GM19023 (cell line): ENCODE measurements around the gene FNBP1.
"Not testable (repeated sequence)": the region's sequence is repeated elsewhere in the genome, so short reads cannot be mapped to it uniquely, and the experiment has no call there.

Experiments used
- ATAC-seq: cut with Tn5 transposase; IDR thresholded peaks from one replicate; pipeline ENCODE4 v1.9.1; 2021; ENCODE audit warnings: mild to moderate bottlenecking, moderate library complexity; ENCODE audit not compliant: unreplicated experiment

The FNBP1 gene

DNA sequence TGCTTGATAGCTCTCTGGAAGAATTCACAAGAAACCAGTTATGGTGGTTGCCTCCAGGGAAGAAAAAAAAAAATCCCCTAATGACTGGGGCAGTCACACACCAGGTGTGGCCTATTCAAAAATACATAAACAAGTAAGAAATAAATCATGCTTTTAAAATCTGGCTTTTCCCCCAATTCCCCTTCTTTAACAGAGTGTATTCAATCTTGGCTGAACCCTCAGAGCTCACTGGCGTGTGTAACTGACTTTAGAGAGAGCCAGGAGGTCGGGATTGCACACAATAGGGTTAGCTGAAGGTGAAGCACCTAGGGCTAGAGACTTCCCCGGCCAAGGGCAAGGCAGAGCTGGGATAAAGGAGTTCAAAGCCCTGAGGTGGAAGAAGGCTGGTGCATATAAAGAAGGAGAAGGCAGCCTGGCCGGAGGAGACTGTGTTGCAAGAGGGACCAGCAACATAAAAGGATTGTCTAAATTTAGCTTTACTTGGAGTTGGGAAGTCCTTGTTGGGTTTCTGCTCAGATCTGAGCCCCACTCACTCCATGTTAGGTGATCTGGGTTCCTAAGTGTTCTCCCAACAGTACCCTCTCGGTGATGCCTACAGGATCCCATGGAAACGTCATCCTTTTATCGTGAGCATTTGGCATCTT lies 19.7 kb downstream of the FNBP1 start:
- peak; percentile 46 for ATAC-seq

DNA sequence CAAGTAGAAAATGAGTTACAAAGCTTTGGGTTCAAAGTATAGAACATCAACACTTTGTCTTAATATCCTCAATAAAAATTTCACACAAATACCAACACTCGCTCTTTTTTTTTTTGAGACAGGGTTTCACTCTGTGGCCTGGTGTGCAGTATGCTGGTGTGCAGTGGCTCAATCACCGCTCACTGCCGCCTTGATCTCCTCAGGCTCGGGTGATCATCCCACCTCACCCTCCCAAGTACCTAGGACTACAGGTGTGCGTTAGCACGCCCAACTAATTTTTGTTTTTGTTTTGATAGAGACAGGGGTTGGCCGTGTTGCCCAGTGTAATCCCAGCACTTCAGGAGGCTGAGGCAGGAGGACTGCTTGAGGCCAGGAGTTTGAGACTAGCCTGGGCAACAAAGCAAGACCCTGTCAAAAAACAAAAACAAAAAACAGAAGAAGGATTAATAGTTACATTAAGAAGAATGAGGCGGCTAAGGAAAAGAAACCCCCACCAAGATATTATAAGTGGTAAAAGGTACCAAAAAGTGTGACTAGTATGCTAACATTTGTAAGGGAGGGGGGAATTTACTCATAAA lies 20.3 kb downstream of the FNBP1 start:
- ATAC-seq, result peak; percentile 12

DNA sequence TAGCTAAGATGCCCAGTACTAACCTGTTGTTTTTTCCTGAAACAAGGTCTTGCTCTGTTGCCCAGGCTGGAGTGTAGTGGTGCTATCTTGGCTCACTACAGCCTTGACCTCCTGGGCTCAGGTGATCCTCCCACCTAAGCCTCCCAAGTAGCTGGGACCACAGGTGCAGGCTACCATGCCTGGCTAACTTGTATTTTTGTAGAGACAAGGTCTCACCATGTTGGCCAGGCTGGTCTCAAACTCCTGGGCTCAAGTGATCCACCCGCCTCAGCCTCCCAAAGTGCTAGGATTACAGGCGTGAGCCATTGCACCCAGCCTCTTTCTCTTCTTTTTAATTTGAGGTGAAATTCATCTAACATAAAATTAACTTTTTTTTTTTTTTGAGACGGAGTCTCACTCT lies 21.1 kb downstream of the FNBP1 start:
- ATAC-seq, result not testable (repeated sequence)

DNA sequence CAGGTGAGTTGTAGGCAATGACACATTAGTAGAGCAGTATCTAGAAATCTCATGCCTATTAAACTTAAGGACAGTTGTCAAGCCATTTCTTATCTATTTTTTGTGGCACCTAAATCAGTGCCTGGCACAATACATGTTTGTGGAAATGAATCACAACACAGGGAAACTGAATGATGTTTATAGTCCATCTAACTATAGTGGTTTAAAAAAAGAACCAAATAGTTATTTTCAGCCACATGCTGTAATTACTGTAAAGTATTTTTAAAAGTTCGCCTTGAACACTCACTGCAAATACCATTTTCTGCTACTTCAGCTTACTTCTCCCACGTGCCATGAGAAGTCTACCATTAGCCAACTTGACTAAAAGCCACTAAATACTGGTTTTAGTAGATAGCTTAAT lies 21.9 kb downstream of the FNBP1 start:
- no peak for ATAC-seq

DNA sequence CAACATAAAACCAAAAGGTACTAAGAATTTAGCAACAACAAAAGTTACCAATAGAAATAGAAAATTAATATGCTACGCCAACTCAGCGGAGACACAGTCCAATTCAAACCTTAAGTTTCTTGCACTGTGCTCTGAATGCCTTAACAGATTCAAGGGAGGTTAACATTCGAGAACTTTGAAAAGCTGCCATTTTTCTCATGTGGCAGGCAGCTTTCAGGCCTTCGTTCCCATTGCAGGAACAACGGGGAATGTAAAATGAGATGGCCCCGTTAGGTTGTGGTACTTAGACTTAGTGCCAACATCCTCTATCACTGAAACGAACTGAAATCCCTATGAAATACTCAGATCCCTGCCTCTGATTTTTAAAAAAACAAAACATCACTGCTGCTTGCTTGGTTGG lies 22.4 kb downstream of the FNBP1 start:
- no peak for ATAC-seq

DNA sequence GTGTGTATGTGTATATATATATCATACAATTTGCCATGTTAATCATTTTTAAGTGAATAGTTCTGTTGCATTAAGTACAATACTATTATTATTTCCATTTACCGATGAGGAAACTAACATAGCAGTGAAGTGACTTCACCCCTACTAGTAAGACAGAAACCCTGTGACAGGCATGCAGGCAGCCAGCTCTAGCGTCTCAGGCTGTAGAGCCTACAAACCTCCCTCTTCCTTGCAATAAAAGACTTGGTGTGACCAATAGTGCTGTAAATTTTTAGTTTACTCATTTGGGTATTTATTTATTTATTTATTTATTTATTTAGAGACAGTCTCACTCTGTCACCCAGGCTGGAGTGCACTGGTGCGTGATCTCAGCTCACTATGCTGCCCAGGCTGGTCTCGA lies 24.7 kb downstream of the FNBP1 start:
- no peak for ATAC-seq

DNA sequence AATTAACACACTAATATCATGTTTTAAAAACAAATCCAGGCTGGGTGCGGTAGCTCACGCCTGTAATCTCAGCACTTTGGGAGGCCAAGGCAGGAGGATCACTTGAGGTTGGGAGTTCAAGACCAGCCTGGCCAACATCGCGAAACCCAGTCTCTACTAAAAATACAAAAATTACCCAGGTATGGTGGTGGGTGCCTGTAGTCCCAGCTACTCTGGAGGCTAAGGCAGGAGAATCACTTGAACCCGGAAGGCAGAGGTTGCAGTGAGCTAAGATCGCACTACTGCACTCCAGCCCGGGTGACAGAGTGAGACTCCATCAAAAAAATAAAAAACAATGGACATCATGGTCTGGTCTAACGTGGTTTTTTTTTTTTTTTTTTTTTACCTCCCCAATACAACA lies 25.5 kb downstream of the FNBP1 start:
- not testable (repeated sequence) for ATAC-seq

DNA sequence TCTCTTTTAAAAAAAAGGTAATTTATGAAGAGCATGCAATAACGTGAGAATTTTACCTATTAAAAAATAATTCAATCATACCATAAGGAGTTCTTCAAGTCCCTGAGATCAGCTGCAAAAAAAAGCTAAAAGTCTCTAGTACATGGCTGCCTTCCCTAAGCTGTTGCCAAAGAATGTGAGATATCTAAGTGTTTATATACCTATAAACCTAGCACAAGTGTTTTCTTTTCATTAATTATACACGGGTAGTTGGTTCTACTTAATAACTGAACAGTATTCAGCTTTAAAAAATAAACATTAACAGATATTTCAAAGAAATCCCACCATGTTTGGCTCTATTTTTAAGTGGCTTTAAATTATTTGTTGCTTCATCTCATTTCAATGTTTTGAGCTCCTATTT lies 25.9 kb downstream of the FNBP1 start:
- ATAC-seq, result no peak

DNA sequence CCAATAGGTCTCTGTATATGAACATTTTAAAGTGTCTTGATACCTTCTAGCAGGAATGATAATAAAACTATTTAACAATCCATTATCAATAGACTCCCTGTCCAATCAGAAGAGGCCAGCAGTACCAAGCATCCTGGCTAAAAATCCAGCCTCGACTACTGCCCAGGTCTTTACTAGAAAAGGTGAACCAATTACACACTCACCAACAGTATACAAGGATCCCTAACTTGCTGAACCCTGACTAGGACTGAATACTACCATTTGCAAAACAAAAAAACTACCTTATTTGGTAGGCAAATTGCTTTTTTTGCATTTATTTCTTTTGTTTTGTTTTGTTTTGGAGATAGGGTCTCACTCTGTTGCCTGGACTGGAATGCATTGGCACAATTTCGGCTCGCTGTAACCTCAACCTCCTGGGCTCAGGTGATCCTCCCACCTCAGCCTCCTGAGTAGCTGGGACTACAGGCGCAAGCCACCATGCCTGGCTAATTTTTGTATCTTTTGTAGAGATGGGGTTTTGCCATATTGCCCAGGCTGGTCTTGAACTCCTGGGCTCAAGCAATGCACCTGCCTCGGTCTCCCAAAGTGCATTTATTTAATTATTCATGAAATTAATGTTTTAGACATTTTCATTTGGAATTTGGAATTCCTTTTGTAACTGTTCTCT lies 27.5 kb downstream of the FNBP1 start:
- no peak for ATAC-seq

DNA sequence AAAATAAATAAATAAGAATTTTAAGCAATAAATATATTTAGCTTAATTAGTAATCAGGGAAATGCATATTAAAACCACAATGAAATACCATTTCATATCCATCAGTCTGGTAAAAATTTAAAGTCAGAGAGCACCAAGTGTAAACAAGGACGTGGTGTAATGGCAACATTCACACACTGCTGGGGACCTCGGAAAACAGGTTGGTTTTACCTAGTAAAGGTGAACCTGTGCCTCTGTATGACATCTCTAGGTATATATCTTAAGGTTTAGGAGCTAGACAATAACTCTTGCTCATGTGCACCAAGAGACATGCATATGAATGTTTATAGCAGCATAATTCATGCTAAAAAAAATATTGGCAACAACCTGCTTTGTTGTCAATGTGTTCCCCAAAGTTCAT lies 29.7 kb downstream of the FNBP1 start:
- ATAC-seq, result no peak

DNA sequence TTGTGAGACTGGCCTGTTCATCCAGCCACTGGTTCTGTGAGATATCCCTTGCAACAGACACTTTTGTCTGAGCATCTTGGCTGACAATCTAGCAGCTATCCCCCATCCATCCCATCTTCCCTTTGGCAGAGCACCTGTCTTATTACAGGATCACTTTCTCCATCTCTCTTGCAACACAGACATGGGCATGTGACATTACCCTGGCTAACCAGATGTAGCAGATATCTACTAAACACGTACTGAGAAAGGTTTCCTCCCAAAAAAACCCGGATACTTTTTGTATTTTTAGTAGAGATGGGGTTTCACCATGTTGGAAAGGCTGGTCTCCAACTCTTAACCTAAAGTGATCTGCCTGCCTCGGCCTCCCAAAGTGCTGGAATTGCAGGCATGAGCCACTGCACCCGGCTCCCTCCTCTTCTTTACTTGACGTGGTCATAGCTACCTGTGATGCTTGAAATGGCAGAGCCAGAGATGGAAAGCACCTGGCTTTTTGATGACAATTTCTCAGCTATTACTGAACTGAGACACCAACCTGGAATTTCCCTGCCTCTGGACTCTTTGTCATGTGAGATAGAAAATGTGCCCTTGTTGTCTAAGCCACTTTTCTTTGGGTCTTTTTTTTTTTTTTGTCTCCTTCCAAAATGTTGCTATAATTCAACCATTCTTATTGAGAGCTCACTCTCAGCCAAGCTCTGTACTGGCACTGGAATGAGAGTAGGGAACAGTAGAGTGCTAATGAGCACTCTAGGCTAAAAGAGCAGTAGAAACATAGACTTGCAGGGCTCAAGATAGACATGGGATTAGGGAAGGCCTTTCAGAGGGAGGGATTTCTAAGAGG lies 32.6 kb downstream of the FNBP1 start:
- no peak for ATAC-seq

DNA sequence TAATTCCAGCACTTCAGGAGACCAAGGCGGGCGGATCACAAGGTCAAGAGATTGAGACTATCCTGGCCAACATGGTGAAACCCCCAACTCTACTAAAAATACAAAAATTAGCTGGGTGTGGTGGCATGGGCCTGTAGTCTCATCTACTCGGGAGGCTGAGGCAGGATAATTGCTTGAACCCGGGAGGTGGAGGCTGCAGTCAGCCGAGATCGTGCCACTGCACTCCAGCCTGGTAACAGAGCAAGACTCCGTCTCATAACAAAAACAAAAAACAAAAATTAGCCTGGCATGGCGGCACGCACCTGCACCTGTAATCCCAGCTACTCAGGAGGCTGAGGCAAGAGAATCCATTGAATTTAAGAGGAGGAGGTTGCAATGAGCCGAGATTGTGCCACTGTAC lies 33.4 kb downstream of the FNBP1 start:
- not testable (repeated sequence) for ATAC-seq

DNA sequence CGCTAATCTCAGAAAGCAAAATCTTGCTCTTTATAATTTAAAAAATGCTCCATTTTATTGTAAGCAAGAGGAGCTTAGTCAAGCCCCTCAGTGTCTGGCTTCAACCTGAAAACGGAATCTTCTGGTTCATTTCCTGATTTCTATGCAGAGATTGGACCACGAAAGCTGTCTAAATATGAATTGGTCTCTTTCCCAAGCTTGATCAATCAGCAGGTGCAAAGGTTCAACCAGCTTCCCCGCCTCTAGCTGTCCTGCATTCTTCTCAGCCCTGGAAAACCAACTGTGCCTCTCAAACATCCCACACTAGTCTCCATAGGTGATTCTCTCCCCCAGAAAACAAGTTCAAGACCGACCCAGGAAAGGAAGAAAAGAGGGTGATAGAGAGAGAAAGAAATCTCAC lies 34.5 kb downstream of the FNBP1 start:
- no peak for ATAC-seq

DNA sequence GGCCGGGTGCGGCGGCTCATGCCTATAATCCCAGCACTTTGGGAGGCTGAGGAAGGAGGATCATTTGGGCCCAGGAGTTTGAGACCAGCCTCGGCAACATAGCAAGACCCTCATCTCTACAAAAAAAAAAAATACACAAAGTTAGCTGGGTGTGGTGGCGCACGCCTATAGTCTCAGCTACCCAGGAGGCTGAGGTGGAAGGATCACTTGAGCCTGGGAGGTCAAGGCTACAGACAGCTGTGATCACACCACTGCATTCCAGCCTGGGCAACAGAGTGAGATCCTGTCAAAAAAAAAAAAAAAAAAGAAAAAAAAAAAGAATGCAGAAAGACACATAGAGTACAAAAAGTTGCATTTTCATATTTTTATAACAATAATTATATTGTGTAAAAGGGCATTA lies 36.0 kb downstream of the FNBP1 start:
- not testable (repeated sequence) for ATAC-seq

DNA sequence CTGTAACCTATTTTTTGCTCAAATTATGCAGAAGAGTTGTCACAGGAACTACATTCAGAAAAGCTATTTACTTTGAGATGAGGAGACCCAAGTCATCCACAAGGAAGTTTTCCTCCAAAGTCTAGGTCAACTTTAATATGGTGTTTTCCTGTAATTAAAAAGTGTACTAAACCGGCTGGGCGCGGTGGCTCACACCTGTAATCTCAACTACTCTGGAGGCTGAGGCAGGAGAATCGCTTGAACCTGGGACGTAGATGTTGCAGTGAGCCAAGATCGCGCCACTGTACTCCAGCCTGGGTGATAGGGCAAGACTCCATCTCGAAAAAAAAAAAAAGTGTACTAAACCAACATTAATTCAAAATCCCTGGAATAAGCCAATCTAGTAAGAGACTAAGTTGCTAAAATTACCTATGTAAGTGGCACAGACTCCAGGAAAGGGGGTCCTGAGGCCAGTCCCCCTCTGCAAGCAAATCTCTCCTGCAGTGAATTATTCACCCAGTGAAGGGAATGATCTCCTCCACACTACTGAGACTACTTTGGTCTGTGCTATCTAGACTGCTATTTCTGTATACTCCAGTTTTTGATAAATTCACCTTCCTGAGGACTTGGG lies 38.9 kb downstream of the FNBP1 start:
- no peak for ATAC-seq

DNA sequence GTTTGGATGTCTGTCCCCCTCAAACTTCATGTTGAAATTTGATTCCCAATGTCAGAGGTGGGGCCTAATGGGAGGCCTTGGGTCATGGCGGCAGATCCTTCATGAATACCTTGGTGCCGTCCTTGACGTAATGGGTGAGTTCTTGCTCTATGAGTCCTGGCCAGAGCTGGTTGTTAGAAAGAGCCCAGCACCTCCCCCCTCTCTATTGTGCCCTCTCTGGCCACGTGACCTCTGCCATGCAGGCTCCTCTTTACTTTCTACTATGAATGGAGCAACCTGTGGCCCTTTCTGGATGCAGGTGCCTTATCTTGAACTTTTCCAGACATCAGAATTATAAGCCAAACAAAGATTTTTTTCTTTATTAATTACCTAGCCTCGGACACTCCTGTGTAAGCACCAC lies 40.7 kb downstream of the FNBP1 start:
- ATAC-seq, result no peak

DNA sequence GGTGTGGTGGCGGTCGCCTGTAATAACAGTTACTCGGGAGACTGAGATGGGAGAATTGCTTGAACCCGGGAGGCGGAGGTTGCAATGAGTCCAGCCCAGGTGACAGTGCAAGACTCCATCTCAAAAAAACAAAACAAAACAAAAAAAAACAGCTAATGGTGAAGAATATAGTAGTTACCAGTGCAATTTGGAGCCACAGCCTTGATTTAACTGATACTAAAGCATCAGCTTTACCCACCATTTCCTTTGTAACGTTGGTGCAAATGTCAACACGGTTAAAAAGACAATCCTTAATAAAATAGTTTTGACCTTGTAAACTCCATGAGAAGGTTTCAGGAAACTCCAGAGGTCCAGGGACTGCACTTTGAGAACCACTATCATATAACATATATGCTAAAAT lies 41.8 kb downstream of the FNBP1 start:
- no peak for ATAC-seq

DNA sequence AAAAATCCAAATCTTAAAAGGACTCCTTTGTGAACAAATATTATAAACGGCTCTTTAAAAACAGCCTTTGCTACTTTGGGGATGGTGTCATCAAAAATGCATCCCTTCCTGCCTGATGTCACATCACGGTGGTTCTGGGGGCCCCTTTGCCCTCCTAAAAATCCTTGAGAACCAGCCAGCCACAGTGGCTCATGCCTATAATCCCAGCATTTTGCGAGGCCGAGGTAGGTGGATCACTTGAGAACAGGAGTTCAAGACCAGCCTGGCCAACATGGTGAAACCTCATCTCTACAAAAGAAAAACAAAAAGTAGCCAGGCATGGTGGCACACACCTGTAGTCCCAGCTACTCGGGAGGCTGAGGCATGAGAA lies 43.9 kb downstream of the FNBP1 start:
- ATAC-seq, result no peak

DNA sequence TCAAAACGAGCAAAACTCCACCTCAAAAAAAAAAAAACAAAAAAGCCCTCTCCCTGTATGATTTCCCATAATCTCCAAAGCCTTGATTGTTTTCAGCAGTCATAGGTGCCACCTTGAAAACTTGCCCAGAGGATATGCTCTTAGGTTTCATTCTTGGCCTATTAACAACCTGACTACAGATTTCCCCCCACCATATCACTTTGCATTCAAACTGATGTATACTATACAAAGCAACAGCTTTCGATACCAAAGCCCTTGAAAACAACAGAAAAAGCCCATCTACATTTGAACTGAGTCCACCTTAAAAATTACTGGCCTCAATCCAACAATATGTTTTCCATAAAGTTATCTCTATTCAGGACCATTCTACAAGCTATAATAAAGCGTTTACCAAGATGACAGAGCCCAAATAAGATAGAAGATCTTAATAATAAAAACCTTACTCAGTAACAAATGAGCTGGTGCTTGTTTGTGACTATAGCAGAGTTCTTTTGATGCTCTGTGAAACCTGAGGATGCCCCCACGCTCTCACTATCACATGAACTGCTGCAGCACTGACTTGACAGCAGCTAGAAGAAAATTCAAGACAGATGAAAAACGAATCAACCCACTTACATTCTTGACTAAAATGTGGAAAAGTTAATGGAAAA lies 44.4 kb downstream of the FNBP1 start:
- ATAC-seq, result no peak

DNA sequence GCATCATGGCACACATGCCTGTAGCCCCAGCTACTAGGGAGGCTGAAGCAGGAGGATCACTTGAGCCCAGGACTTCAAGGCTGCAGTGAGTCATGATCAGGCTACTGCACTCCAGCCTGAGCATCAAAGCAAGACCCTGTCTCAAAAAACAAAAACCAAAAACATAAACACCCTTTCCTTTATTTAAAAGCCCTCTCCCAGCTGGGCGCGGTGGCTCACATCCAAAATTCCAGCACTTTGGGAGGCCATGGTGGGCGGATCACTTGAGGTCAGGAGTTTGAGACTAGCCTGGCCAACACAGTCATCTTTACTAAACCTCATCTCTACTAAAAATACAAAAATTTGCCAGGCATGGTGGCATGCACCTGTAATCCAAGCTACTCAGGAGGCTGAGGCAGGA lies 45.3 kb downstream of the FNBP1 start:
- not testable (repeated sequence) for ATAC-seq
